Measurements from ENCODE around the gene FBRSL1.

GRCh38 chr12:132480623-132481132 lies 9.3 kb upstream of the FBRSL1 start:
- no peak for TF ChIP-seq POLR2A (IDR thresholded peaks at IDR 0.05; ENCODE audit: low read depth, low read length)
- no peak for TF ChIP-seq CTCF (IDR thresholded peaks at IDR 0.05; ENCODE audit: extremely low read depth in 1 of 2, insufficient read depth in 1 of 2, low read depth in 1 of 2, low read length in 2 of 2)
- no peak for TF ChIP-seq EZH2 (IDR thresholded peaks at IDR 0.05; ENCODE audit: borderline replicate concordance, low read depth, low read length, severe bottlenecking)
- no peak for TF ChIP-seq GATA2 (IDR thresholded peaks at IDR 0.05; ENCODE audit: insufficient read depth, insufficient read length, low read depth, low read length)
- no peak for TF ChIP-seq MAX (IDR thresholded peaks at IDR 0.05; ENCODE audit: insufficient read depth, insufficient read length)
